ENCODE results near the gene SELENOW.
"Not testable (repeated sequence)": the region's sequence is repeated elsewhere in the genome, so short reads cannot be mapped to it uniquely, and the experiment has no call there.

Gene SELENOW

GRCh38 chr19:47776568-47776967 lies 1.9 kb upstream of the SELENOW start:
- no peak for DNase-seq
- Histone ChIP-seq H3K9me3 (no peaks in the 10 kb centered on the region), H3K36me3 (peaks cover 8 to 11% (median 11%) of the 10 kb centered on the region in 3 donors), H3K27ac (no peak overlapping the region), H3K4me1 (peaks cover 0 to 30% (median 22%) of the 10 kb centered on the region in 4 donors), H3K27me3 (no peaks in the 10 kb centered on the region), H3K4me3 (no peak overlapping the region)
- TF ChIP-seq CTCF (IDR thresholded peaks at IDR 0.05): no peak
- intact Hi-C loops (cut with DNase I; ENCODE audit: low total_unique reads): no loop called here

DNA sequence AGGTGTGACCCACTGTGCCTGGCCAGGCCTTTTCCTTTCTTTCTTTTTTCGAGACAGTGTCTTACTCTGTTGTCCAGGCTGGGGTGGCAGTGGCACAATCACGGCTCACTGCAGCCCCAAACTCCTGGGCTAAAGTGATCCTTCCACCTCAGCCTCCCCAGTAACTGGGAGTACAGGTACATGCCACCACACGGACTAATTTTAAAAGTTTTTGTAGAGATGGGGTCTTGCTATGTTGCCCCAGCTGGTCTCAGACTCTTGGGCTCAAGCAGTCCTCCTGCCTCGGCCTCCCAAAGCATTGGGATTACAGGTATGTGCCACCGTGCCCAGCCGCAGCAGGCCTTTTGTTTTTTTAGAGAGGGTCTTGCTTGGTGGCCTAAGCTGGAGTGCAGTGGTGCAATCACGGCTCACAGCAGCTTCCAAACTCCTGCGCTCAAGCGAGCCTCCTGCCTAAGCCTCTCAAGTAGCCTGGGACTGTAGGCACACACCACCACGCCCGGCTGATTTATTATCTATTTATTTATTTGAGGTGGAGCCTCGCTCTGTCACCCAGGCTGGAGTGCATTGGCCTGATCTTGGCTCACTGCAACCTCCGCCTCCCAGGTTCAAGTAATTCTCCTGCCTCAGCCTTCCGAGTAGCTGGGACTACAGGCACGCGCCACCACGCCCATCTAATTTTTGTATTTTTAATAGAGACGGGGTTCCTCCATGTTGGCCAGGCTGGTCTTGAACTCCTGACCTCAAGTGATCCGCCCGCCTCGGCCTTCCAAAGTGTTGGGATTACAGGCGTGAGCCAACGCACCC lies 1.1 kb upstream of the SELENOW start:
- H3K27me3 ChIP-seq; H3K9me3 ChIP-seq; DNase-seq; intact Hi-C loops (cut with DNase I; ENCODE audit: low total_unique reads): not testable (repeated sequence)
- Histone ChIP-seq H3K27ac (peak overlapping the region; percentile 96 to 100), H3K4me3 (peak overlapping the region; percentile 85 to 99), H3K4me1 (peaks cover 0 to 39% (median 31%) of the 10 kb centered on the region in 4 donors), H3K36me3 (peaks cover 8 to 16% (median 13%) of the 10 kb centered on the region in 3 donors)

DNA sequence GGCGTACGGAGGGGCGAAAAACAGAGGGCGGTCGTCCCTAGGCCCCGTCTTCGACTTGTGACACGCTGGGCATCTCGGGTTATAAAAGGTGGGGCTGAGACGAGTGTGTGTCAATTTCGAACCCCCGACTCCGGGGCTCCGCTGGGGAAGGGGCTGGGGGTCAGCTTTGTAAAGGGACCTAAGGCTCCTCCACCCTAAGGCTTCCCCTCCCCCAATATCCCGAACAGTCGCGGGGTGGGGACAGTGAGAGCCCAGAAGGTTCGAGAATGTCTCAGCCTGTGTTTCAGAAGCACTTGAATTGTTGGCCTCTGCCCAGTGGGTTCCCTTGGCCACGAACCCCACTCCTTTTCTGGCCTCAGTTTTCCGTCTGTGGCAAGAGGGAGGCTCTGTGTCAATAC lies 450 bp downstream of the SELENOW start:
- Histone ChIP-seq H3K4me3 (peak overlapping the region; percentile 85 to 99), H3K27ac (peak overlapping the region; percentile 96 to 100), H3K9me3 (no peaks in the 10 kb centered on the region), H3K4me1 (peaks cover 0 to 52% (median 41%) of the 10 kb centered on the region in 4 donors), H3K27me3 (no peaks in the 10 kb centered on the region), H3K36me3 (peaks cover 23 to 31% (median 28%) of the 10 kb centered on the region in 3 donors)
- intact Hi-C loops (cut with DNase I; ENCODE audit: low total_unique reads): no loop called here
- TF ChIP-seq CTCF (IDR thresholded peaks at IDR 0.05): no peak
- DNase-seq: peak; percentile 45 to 81

DNA sequence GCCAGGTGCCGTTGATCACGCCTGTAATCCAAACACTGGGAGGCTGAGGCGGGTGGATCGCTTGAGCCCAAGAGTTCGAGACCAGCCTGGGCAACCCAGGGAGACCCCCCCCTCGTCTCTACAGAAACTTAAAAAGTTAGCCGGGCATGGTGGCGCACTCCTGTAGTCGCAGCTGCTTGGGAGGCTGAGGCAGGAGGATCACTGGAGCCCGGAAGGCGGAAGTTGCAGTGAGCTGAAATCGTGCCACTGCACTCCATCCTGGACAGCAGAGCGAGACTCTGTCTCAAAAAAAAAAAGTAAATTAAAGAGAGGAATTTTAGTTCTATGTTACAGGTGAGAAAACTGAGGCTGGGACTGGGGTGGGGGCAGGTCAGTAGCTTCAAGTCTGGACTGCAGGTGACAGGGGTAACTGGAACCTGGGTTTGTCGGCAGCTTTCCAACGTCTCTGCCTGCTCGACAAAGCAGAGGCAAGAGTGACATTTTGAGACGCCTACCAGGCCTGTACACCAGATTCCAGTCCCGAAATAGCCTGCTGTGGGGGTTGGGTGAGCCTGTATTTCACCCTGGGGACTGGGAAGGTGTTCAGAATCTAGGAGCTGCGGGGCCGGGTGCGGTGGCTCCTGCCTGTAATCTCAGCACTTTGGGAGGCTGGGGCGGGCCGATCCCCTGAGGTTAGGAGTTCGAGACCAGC lies 1.2 kb downstream of the SELENOW start:
- intact Hi-C loops (cut with DNase I; ENCODE audit: low total_unique reads): no loop called here
- Histone ChIP-seq H3K9me3 (no peaks in the 10 kb centered on the region), H3K36me3 (peaks cover 30 to 38% (median 36%) of the 10 kb centered on the region in 3 donors), H3K27me3 (no peaks in the 10 kb centered on the region), H3K27ac (peak overlapping the region; percentile 96 to 100), H3K4me3 (peak overlapping the region; percentile 85 to 99), H3K4me1 (peaks cover 0 to 57% (median 41%) of the 10 kb centered on the region in 4 donors)
- peak; percentile 66 to 92 for DNase-seq
- no peak for TF ChIP-seq CTCF (IDR thresholded peaks at IDR 0.05)

GRCh38 chr19:47780215-47780551 lies 1.7 kb downstream of the SELENOW start:
- no peaks in the 10 kb centered on the region for H3K27me3 ChIP-seq
- H3K9me3 ChIP-seq: no peaks in the 10 kb centered on the region
- intact Hi-C loops (cut with DNase I; ENCODE audit: low total_unique reads): no loop called here
- H3K4me3 ChIP-seq: peak overlapping the region; percentile 85 to 99
- peaks cover 0 to 57% (median 41%) of the 10 kb centered on the region in 4 donors for H3K4me1 ChIP-seq
- TF ChIP-seq CTCF (IDR thresholded peaks at IDR 0.05): no peak
- peaks cover 35 to 43% (median 41%) of the 10 kb centered on the region in 3 donors for H3K36me3 ChIP-seq
- H3K27ac ChIP-seq: peak overlapping the region; percentile 96 to 100
- DNase-seq: no peak

Measured in tibial artery (tissue), 4 donors.